BLaER1 treated with 17β-estradiol and CSF1 and Interleukin-3, amounts not matched to agents 10 nM and 100 nM (cell line): Measurements from ENCODE around the gene SLC6A1.

Experiments used
- H3K27ac ChIP-seq, 11 experiments: shearing (Covaris generic); formaldehyde crosslinking; 2 replicates each; pipeline ENCODE4 v1.8.1; 2022
- H3K27me3 ChIP-seq, 11 experiments: shearing (Covaris generic); formaldehyde crosslinking; 2 replicates each; pipeline ENCODE4 v1.8.1; 2022
- H3K36me3 ChIP-seq, 11 experiments: shearing (Covaris generic); formaldehyde crosslinking; 2 replicates each; pipeline ENCODE4 v1.8.1; 2022
- H3K4me1 ChIP-seq, 10 experiments: shearing (Covaris generic); formaldehyde crosslinking; 2 replicates each; pipeline ENCODE4 v1.8.1; 2022
- H3K4me2 ChIP-seq, 11 experiments: shearing (Covaris generic); formaldehyde crosslinking; 2 replicates each; pipeline ENCODE4 v1.8.1; 2022
- H3K4me3 ChIP-seq, 10 experiments: shearing (Covaris generic); formaldehyde crosslinking; 2 replicates each; pipeline ENCODE4 v1.8.1; 2022
- H3K9ac ChIP-seq, 11 experiments: shearing (Covaris generic); formaldehyde crosslinking; 2 replicates each; pipeline ENCODE4 v1.8.1; 2022
- H3K9me3 ChIP-seq, 11 experiments: shearing (Covaris generic); formaldehyde crosslinking; replicated peaks in 1 of 11; 2 replicates each; pipeline ENCODE4 v1.8.1; 2022
- H4K20me1 ChIP-seq, 11 experiments: shearing (Covaris generic); formaldehyde crosslinking; 2 replicates each; pipeline ENCODE4 v1.8.1; 2022
- Cebpa-rat ChIP-seq, 11 experiments: shearing (Covaris generic); IDR thresholded peaks; 2 replicates each; pipeline ENCODE4 v1.8.1; 2022

The SLC6A1 gene

GRCh38 chr3:10996345-10997013, 3.9 kb downstream of the SLC6A1 start:
- H3K27me3 ChIP-seq: peaks cover 30 to 40% (median 35%) of the 10 kb centered on the region in 11 experiments

GRCh38 chr3:10997196-10997595, 4.6 kb downstream of the SLC6A1 start:
- peaks cover 0 to 15% (median 8%) of the 10 kb centered on the region in 10 experiments; a peak in 12 of 20 replicates for H3K4me1 ChIP-seq
- H3K9ac ChIP-seq: no peak overlapping the region
- no peak overlapping the region for H3K27ac ChIP-seq
- H3K36me3 ChIP-seq: no peaks in the 10 kb centered on the region
- H3K4me2 ChIP-seq: no peak overlapping the region
- peaks cover 0 to 7% (median 0%) of the 10 kb centered on the region in 11 experiments; a peak in 5 of 22 replicates for H4K20me1 ChIP-seq
- no peak for TF ChIP-seq Cebpa-rat (IDR thresholded peaks at IDR 0.05)
- peaks cover 23 to 32% (median 28%) of the 10 kb centered on the region in 11 experiments for H3K27me3 ChIP-seq
- H3K4me3 ChIP-seq: no peak overlapping the region
- H3K9me3 ChIP-seq: no peaks in the 10 kb centered on the region

More at GRCh38 chr3:10996345-10997013, 3.9 kb downstream of the SLC6A1 start:
- Histone ChIP-seq H3K4me3 (no peak overlapping the region), H4K20me1 (peaks cover 0 to 7% (median 0%) of the 10 kb centered on the region in 11 experiments; a peak in 5 of 22 replicates), H3K9me3 (no peaks in the 10 kb centered on the region), H3K4me1 (peaks cover 0 to 18% (median 8%) of the 10 kb centered on the region in 10 experiments; a peak in 12 of 20 replicates), H3K4me2 (no peak overlapping the region), H3K9ac (no peak overlapping the region), H3K36me3 (no peaks in the 10 kb centered on the region), H3K27ac (no peak overlapping the region)
- TF ChIP-seq Cebpa-rat (IDR thresholded peaks at IDR 0.05): no peak

GRCh38 chr3:10998542-10998941, 6.0 kb downstream of the SLC6A1 start:
- H3K9ac ChIP-seq: no peak overlapping the region
- H4K20me1 ChIP-seq: peaks cover 0 to under 1% (median 0%) of the 10 kb centered on the region in 11 experiments; a peak in 3 of 22 replicates
- H3K36me3 ChIP-seq: no peaks in the 10 kb centered on the region
- H3K27me3 ChIP-seq: peaks cover 13 to 20% (median 17%) of the 10 kb centered on the region in 11 experiments
- H3K27ac ChIP-seq: no peak overlapping the region
- no peaks in the 10 kb centered on the region for H3K9me3 ChIP-seq
- H3K4me3 ChIP-seq: no peak overlapping the region
- no peak overlapping the region for H3K4me2 ChIP-seq
- peaks cover 0 to 11% (median 7%) of the 10 kb centered on the region in 10 experiments; a peak in 11 of 20 replicates for H3K4me1 ChIP-seq
- no peak for TF ChIP-seq Cebpa-rat (IDR thresholded peaks at IDR 0.05)

GRCh38 chr3:10999221-11000107, 6.9 kb downstream of the SLC6A1 start:
- Histone ChIP-seq H3K27me3 (peaks cover 4 to 11% (median 8%) of the 10 kb centered on the region in 11 experiments), H3K9ac (no peak overlapping the region), H3K9me3 (no peaks in the 10 kb centered on the region), H3K36me3 (no peaks in the 10 kb centered on the region), H4K20me1 (no peaks in the 10 kb centered on the region; a peak in 2 of 22 replicates), H3K27ac (no peak overlapping the region), H3K4me2 (peak overlapping the region in 1 of 11 experiments; percentile 5; a peak in 4 of 22 replicates), H3K4me3 (no peak overlapping the region), H3K4me1 (peaks cover 0 to 11% (median 7%) of the 10 kb centered on the region in 10 experiments; a peak in 11 of 20 replicates)
- TF ChIP-seq Cebpa-rat (IDR thresholded peaks at IDR 0.05): no peak

- H3K27ac ChIP-seq: no peak overlapping the region
- peaks cover 0 to 11% (median 7%) of the 10 kb centered on the region in 10 experiments; a peak in 11 of 20 replicates for H3K4me1 ChIP-seq
- no peak for TF ChIP-seq Cebpa-rat (IDR thresholded peaks at IDR 0.05)
- H3K36me3 ChIP-seq: no peaks in the 10 kb centered on the region
- no peak overlapping the region for H3K4me2 ChIP-seq
- no peak overlapping the region for H3K4me3 ChIP-seq
- H3K9ac ChIP-seq: no peak overlapping the region
- no peaks in the 10 kb centered on the region; a peak in 1 of 22 replicates for H4K20me1 ChIP-seq
- no peaks in the 10 kb centered on the region for H3K9me3 ChIP-seq
- H3K27me3 ChIP-seq: peaks cover 0 to under 1% (median 0%) of the 10 kb centered on the region in 11 experiments; a peak in 2 of 22 replicates
Measured at GRCh38 chr3:11000528-11000927, 8.0 kb downstream of the SLC6A1 start.

GRCh38 chr3:11001020-11001657, 8.6 kb downstream of the SLC6A1 start:
- no peak for TF ChIP-seq Cebpa-rat (IDR thresholded peaks at IDR 0.05)
- Histone ChIP-seq H3K9ac (no peak overlapping the region), H3K9me3 (no peaks in the 10 kb centered on the region), H4K20me1 (no peaks in the 10 kb centered on the region), H3K4me1 (peaks cover 0 to 11% (median 7%) of the 10 kb centered on the region in 10 experiments; a peak in 11 of 20 replicates), H3K4me3 (no peak overlapping the region), H3K4me2 (no peak overlapping the region), H3K27ac (no peak overlapping the region), H3K27me3 (no peaks in the 10 kb centered on the region), H3K36me3 (no peaks in the 10 kb centered on the region)

- Histone ChIP-seq H3K4me2 (no peak overlapping the region), H3K27me3 (no peaks in the 10 kb centered on the region), H3K4me3 (no peak overlapping the region), H3K27ac (no peak overlapping the region), H4K20me1 (no peaks in the 10 kb centered on the region), H3K4me1 (peaks cover 0 to 11% (median 7%) of the 10 kb centered on the region in 10 experiments; a peak in 11 of 20 replicates), H3K9ac (no peak overlapping the region), H3K36me3 (no peaks in the 10 kb centered on the region), H3K9me3 (no peaks in the 10 kb centered on the region)
- TF ChIP-seq Cebpa-rat (IDR thresholded peaks at IDR 0.05): no peak
Measured at GRCh38 chr3:11001658-11002021, 9.1 kb downstream of the SLC6A1 start.

GRCh38 chr3:11002371-11002807, 9.8 kb downstream of the SLC6A1 start:
- H3K27me3 ChIP-seq: no peaks in the 10 kb centered on the region
- H3K36me3 ChIP-seq: no peaks in the 10 kb centered on the region
- H3K4me2 ChIP-seq: peak overlapping the region in 4 of 11 experiments; percentile 17 to 29 (median 18); a peak in 5 of 22 replicates
- TF ChIP-seq Cebpa-rat (IDR thresholded peaks at IDR 0.05): no peak
- peaks cover 0 to 11% (median 7%) of the 10 kb centered on the region in 10 experiments; a peak in 11 of 20 replicates for H3K4me1 ChIP-seq
- no peak overlapping the region for H3K9ac ChIP-seq
- H3K9me3 ChIP-seq: no peaks in the 10 kb centered on the region
- H4K20me1 ChIP-seq: no peaks in the 10 kb centered on the region
- no peak overlapping the region for H3K4me3 ChIP-seq
- H3K27ac ChIP-seq: no peak overlapping the region
